ENCODE data around the gene TRIM47. TPM values are rescaled to one million over a fixed set of nuclear protein-coding genes. Genes with fewer than 3 reads are reported as not detected.

Gene TRIM47
- total and polyA plus RNA-seq, 8 donors = 3.5 to 40.4 (median 18.1) TPM

- DNase-seq = no peak
- TF ChIP-seq POLR2AphosphoS5 (IDR thresholded peaks at IDR 0.05) (no peak), CTCF (IDR thresholded peaks at IDR 0.05) (no peak), EP300 (IDR thresholded peaks at IDR 0.05) (no peak), POLR2A (IDR thresholded peaks at IDR 0.05) (no peak)
- Histone ChIP-seq H3K9me3 (no peaks in the 10 kb centered on the region), H3K36me3 (peaks cover 5 to 71% (median 47%) of the 10 kb centered on the region in 4 donors), H3K4me1 (no peaks in the 10 kb centered on the region), H3K4me3 (no peak overlapping the region), H3K27me3 (no peaks in the 10 kb centered on the region), H3K27ac (no peak overlapping the region)
- WGBS, 5 donors = 93 to 96% (median 95%) methylated on average over 10 to 15 of the region's 15 CpGs
- intact Hi-C loops (cut with DNase I; ENCODE audit: low total_unique reads) = no loop called here
Measured at GRCh38 chr17:75921596-75921995, 43.2 kb upstream of the TRIM47 start.

- Histone ChIP-seq H3K36me3 (peaks cover 5 to 60% (median 37%) of the 10 kb centered on the region in 4 donors), H3K27me3 (no peaks in the 10 kb centered on the region), H3K27ac (no peak overlapping the region), H3K4me1 (no peaks in the 10 kb centered on the region), H3K4me3 (no peak overlapping the region), H3K9me3 (no peaks in the 10 kb centered on the region)
- TF ChIP-seq EP300 (IDR thresholded peaks at IDR 0.05) (no peak), POLR2A (IDR thresholded peaks at IDR 0.05) (no peak)
- intact Hi-C loops (cut with DNase I; ENCODE audit: low total_unique reads) = no loop called here
- 89 to 100% (median 91%) methylated on average over 6 to 11 of the region's 11 CpGs for WGBS, 5 donors
- no peak for DNase-seq
Measured at GRCh38 chr17:75920045-75920560, 41.7 kb upstream of the TRIM47 start.

- H3K4me1 ChIP-seq = no peaks in the 10 kb centered on the region
- intact Hi-C loops (cut with DNase I; ENCODE audit: low total_unique reads) = loop anchor here (5.0 kb wide), 1 partner anchor 88 kb away; no protein-coding TSS in a partner anchor
- 95 to 99% (median 95%) methylated on average over 21 to 22 of the region's 22 CpGs for WGBS, 5 donors
- TF ChIP-seq EP300 (IDR thresholded peaks at IDR 0.05) (no peak), POLR2AphosphoS5 (IDR thresholded peaks at IDR 0.05) (no peak), CTCF (IDR thresholded peaks at IDR 0.05) (no peak), POLR2A (IDR thresholded peaks at IDR 0.05) (no peak)
- no peaks in the 10 kb centered on the region for H3K27me3 ChIP-seq
- H3K27ac ChIP-seq = no peak overlapping the region
- no peaks in the 10 kb centered on the region for H3K9me3 ChIP-seq
- no peak overlapping the region for H3K4me3 ChIP-seq
- H3K36me3 ChIP-seq = peaks cover 5 to 60% (median 37%) of the 10 kb centered on the region in 4 donors
- no peak for DNase-seq
Measured at GRCh38 chr17:75919611-75920010, 41.2 kb upstream of the TRIM47 start.

- Histone ChIP-seq H3K4me3 (no peak overlapping the region), H3K27me3 (no peaks in the 10 kb centered on the region), H3K27ac (no peak overlapping the region), H3K4me1 (no peaks in the 10 kb centered on the region), H3K36me3 (peaks cover 3 to 61% (median 45%) of the 10 kb centered on the region in 4 donors), H3K9me3 (no peaks in the 10 kb centered on the region)
- TF ChIP-seq POLR2A (IDR thresholded peaks at IDR 0.05) (no peak), EP300 (IDR thresholded peaks at IDR 0.05) (no peak), POLR2AphosphoS5 (IDR thresholded peaks at IDR 0.05) (no peak), CTCF (IDR thresholded peaks at IDR 0.05) (no peak)
- intact Hi-C loops (cut with DNase I; ENCODE audit: low total_unique reads) = loop anchor here (5.0 kb wide), 1 partner anchor 89 kb away; no protein-coding TSS in a partner anchor
- no peak for DNase-seq
- 89 to 96% (median 95%) methylated on average over 9 to 31 of the region's 31 CpGs for WGBS, 5 donors
Measured at GRCh38 chr17:75917917-75918445, 39.6 kb upstream of the TRIM47 start.

Measured in stomach (tissue), 9 donors.